ENCODE results near the gene PDXK. TPM values are rescaled to one million over a fixed set of nuclear protein-coding genes. Genes with fewer than 3 reads are reported as not detected.

PDXK gene
- polyA plus RNA-seq, 3 donors, result 128 to 214 (median 210) TPM

GRCh38 chr21:43686811-43687565 lies 31.9 kb upstream of the PDXK start:
- Histone ChIP-seq H3K27me3 (ENCODE audit: control insufficient read depth in 2 of 2, insufficient read depth in 2 of 2, low read length in 2 of 2) (no peaks in the 10 kb centered on the region), H3K9me3 (replicated peaks in 1 of 2; ENCODE audit: control insufficient read depth in 1 of 2, insufficient read depth in 1 of 2, low read length in 2 of 2) (no peaks in the 10 kb centered on the region), H2AFZ (ENCODE audit: insufficient read depth, low read depth, low read length, poor library complexity, severe bottlenecking) (no peak overlapping the region), H3K9ac (ENCODE audit: insufficient read depth, low read length, poor library complexity, severe bottlenecking) (no peak overlapping the region), H3K4me1 (ENCODE audit: control insufficient read depth in 1 of 2, insufficient read depth in 2 of 2, low read length in 2 of 2) (peaks cover 9 to 14% of the 10 kb centered on the region in 2 donors), H3K27ac (ENCODE audit: low read depth in 1 of 2, low read length in 2 of 2) (no peak overlapping the region), H3K36me3 (replicated peaks in 1 of 2; ENCODE audit: control insufficient read depth in 1 of 2, insufficient read depth in 2 of 2, low read length in 2 of 2) (peaks cover 77 to 97% of the 10 kb centered on the region in 2 donors), H3K4me3 (replicated peaks in 1 of 3; ENCODE audit: low read depth in 2 of 3, low read length in 3 of 3) (no peak overlapping the region), H4K20me1 (ENCODE audit: insufficient read depth, low read length) (no peaks in the 10 kb centered on the region), H3K79me2 (ENCODE audit: insufficient read depth, low read length) (no peaks in the 10 kb centered on the region), H3K4me2 (replicated peaks; ENCODE audit: extremely low read depth, low read length, poor library complexity, severe bottlenecking) (no peak overlapping the region)
- no peak for TF ChIP-seq CTCF (IDR thresholded peaks at IDR 0.05)
- Mint-ChIP-seq H3K36me3 (peaks cover 66 to 94% of the 10 kb centered on the region in 2 donors), H3K27me3 (ENCODE audit: low read depth in 3 of 3) (peaks cover 0 to 2% (median 0%) of the 10 kb centered on the region in 3 donors), H3K4me1 (peaks cover 19% of the 10 kb centered on the region), H3K9me3 (no peaks in the 10 kb centered on the region), H3K27ac (peak overlapping the region in 6 of 7 donors; percentile 31 to 76 (median 58)), H3K4me3 (no peak overlapping the region)
- intact Hi-C loops (cut with micrococcal nuclease), result no loop called here
- WGBS (ENCODE audit: insufficient coverage), result 82% methylated on average over 15 of the region's 21 CpGs
- DNase-seq, result no peak

DNA sequence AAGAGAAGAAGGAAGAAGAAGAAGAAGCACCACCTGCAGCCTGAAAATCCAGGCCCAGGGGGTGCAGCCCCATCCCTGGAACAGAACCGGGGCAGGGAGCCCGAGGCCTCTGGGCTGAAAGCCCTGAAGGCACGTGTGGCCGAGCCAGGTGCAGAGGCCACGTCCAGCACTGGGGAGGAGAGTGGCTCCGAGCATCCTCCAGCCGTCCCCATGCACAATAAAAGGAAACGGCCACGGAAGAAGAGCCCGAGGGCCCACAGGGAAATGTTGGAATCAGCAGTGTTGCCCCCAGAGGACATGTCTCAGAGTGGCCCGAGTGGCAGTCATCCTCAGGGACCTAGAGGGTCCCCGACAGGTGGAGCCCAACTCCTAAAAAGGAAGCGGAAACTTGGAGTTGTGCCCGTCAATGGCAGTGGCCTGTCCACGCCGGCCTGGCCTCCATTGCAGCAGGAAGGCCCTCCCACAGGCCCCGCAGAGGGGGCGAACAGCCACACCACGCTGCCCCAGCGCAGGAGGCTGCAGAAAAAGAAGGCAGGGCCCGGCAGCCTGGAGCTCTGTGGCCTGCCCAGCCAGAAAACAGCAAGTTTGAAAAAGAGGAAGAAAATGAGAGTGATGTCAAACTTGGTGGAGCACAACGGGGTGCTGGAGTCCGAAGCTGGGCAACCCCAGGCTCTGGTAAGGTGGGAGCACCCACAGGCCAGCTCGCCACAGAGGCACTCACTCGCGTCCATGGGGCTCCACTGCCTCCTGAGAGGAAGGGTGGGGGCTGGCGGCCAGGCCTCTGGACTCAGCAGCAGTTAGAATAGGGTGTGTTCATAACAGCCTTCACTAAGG lies 31.1 kb upstream of the PDXK start:
- Histone ChIP-seq H2AFZ (ENCODE audit: insufficient read depth, low read depth, low read length, poor library complexity, severe bottlenecking) (no peak overlapping the region), H3K4me3 (replicated peaks in 1 of 3; ENCODE audit: low read depth in 2 of 3, low read length in 3 of 3) (no peak overlapping the region), H3K4me1 (ENCODE audit: control insufficient read depth in 1 of 2, insufficient read depth in 2 of 2, low read length in 2 of 2) (peaks cover 9 to 14% of the 10 kb centered on the region in 2 donors), H3K36me3 (replicated peaks in 1 of 2; ENCODE audit: control insufficient read depth in 1 of 2, insufficient read depth in 2 of 2, low read length in 2 of 2) (peaks cover 77 to 97% of the 10 kb centered on the region in 2 donors), H3K27ac (ENCODE audit: low read depth in 1 of 2, low read length in 2 of 2) (peak overlapping the region in 1 of 2 donors; percentile 52), H3K4me2 (replicated peaks; ENCODE audit: extremely low read depth, low read length, poor library complexity, severe bottlenecking) (no peak overlapping the region), H4K20me1 (ENCODE audit: insufficient read depth, low read length) (no peaks in the 10 kb centered on the region), H3K79me2 (ENCODE audit: insufficient read depth, low read length) (no peaks in the 10 kb centered on the region), H3K9me3 (replicated peaks in 1 of 2; ENCODE audit: control insufficient read depth in 1 of 2, insufficient read depth in 1 of 2, low read length in 2 of 2) (no peaks in the 10 kb centered on the region), H3K9ac (ENCODE audit: insufficient read depth, low read length, poor library complexity, severe bottlenecking) (no peak overlapping the region), H3K27me3 (ENCODE audit: control insufficient read depth in 2 of 2, insufficient read depth in 2 of 2, low read length in 2 of 2) (no peaks in the 10 kb centered on the region)
- no peak for DNase-seq
- Mint-ChIP-seq H3K36me3 (peaks cover 67 to 94% of the 10 kb centered on the region in 2 donors), H3K27me3 (ENCODE audit: low read depth in 3 of 3) (peaks cover 0 to under 1% (median 0%) of the 10 kb centered on the region in 3 donors), H3K4me1 (peaks cover 19% of the 10 kb centered on the region), H3K27ac (peak overlapping the region in 3 of 7 donors; percentile 47 to 61 (median 53)), H3K9me3 (no peaks in the 10 kb centered on the region), H3K4me3 (no peak overlapping the region)
- WGBS (ENCODE audit: insufficient coverage), result 85% methylated on average over 25 of the region's 27 CpGs
- intact Hi-C loops (cut with micrococcal nuclease), result no loop called here
- TF ChIP-seq CTCF (IDR thresholded peaks at IDR 0.05), result no peak

Data from CD14-positive monocyte (primary cell).